Stimulated activated CD4-positive, alpha-beta T cell treated with anti-CD3 and anti-CD28 coated beads, Interleukin-1b, Interleukin-23, amount 100 ng/mL, for 48 hours (primary cell): Measurements from ENCODE around the gene DHRS13.

Experiments used
- DNase-seq: peaks from one replicate; pipeline ENCODE4 v3.0.0-alpha.2; 2020

Gene DHRS13

DNA sequence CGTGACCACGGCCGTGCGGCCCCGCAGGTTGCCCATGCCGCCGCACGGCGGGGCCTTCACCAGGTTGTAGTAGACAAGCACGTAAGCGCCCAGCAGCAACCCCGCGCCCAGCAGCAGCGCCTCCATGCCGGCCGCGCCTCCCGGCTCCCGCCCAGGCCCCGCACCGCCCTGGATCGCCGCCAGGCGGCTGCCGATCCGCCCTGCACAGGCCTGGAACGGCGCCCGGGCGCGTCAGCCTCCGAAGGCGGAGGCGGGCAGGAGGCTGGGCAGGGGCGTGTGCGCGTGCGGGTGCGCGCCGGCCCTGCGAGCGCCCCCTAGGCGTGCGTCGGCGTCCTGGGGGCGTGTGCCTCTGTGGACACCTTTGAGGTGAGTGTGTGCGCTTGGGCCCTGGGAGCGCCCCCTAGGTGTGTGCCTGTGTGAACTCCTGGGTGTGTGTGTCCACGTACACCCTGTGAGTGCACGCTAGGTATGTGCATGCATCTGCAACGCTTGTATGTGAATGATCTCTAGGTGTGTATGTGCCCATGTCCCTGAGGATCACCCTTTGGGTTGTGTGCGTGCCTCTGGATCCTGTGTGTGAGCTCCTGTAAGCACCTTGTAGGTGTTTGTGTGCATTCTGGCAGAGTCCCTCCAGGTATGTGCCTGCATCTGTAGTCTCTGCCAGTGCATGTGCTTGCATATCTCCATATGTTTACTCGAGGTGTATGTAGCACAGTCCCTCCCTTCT, at the start of gene DHRS13:
Gene DHRS13 (minus strand): TSS at position 261 of the 727 bp plus-strand sequence. CDS start 135 bp downstream, at position 126.
- DNase-seq = peak; percentile 93

DNA sequence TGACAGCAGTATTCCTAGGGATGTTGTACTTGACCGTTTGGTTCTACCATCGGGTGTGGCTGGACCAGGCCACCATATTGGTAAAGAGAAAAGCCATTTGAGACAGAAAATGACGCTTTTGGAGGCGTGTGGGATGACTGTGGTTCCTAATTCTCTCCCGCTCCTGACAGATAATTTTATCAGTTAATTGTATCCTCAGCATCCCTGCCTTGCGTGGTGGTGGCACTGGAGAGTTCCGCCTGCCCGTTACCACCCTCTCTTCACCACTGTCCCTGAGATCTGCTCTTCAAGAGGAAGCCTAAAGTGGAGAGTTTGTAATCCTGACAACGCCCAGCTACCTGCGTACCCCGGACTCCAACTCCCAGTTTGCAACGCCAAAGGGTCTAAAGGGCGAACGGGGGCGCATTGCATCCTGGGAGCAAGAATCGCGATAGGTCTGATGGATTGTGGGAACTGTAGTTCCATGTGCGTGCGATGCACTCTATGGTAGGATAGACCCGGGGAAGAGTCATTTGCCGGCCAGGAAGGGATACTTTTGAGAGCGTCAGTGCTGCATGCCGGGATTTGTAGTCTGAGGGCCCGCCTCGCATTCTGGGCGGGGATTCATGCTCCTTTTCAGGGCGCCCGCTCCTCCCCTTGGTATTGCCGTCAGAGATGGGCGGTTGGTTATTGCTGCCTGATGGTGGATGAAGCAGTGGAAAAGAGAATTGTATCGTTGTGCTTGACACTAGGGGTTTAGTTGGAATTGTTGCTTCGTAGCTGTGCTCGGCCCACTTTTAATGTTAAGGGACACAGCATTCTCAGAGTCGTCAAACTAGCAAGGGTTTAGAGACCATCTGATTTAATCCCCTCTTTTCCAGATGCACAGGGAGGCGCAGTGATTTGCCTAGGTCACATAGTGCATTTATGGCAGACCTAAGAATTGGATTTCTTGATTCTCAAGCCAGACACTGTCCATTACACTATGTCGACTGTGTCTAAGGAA, 49.4 kb upstream of the DHRS13 start:
- DNase-seq = peak; percentile 96

GRCh38 chr17:28951428-28951990, 48.6 kb upstream of the DHRS13 start, which contains the start of gene PHF12:
Gene PHF12 (minus strand): TSS chr17:28951518. CDS start chr17:28950960, 558 bp downstream.
- DNase-seq = peak; percentile 100

DNA sequence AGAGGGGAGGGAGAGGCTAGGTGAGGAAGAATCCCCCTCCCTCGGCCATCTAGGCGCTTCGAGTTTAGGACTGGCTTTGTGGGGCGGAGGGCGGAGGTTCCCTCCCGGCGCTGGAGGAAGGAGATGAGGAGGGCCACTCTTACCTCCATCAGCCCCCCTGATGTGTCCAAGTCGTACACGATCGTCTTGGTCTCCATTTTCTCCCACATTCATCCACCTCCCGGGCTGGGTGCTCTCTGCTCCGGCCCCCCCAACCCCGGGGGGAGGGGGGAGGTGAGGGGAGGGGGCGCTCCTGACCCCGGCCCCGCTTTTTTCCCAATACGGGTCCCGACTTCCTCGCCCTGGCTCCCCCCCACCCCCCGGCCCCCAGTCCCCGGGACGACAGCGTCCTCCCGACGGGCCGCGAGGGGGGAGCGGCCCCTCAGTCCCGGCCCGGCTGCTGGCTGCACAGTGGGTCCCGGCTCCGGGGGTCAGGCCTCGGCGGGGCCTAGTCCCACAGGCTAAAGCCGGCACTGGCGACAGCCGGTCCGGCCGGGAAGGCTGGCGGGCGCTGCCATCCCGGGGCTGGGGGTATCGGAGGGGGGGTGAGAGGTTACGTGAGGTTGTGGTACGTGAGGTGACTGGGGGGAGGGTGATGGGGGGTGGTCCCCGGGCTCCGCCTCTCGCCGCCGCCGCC, 48.0 kb upstream of the DHRS13 start:
- DNase-seq = peak; percentile 22

- peak; percentile 53 for DNase-seq
These were observed 47.3 kb upstream of the DHRS13 start for GRCh38 chr17:28950017-28950751.

- DNase-seq = peak; percentile 78
These were observed 46.5 kb upstream of the DHRS13 start for GRCh38 chr17:28949185-28950016.

DNA sequence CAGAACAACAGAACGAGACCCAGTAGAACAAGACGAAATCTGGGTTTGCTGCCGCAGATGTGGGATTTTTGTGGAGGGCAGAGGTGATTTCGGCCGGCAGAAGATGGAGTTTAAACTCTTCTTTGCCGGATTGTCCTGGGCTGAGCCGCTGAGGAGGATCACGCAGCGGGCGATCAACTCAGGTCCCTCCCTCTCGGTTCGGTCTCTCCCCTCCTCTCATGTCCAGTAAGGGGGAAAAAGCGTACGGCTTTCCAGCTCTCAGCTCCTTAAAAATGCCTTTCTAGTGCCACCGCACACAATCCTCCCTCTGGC, 46.0 kb upstream of the DHRS13 start:
- DNase-seq = no peak

DNA sequence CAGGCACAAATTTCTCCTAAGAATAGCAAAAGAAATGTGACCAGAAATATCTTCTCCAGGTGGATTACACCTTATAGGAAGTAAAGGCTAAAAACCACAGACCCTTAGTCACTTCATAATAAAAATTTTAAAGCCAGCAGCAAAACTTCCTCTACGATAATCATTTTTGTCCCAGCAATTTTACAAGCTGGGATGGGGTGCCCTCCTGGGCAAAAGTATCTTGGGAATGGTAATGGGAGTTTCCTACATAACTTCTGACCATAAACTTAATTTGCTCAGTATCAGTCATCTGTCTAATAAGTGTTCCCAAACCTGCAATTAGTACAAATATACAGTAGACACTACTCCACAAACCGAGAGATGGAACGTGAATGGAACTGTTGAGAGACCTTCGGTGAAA, 45.5 kb upstream of the DHRS13 start:
- no peak for DNase-seq

GRCh38 chr17:28947639-28948038, 44.8 kb upstream of the DHRS13 start:
- no peak for DNase-seq

DNA sequence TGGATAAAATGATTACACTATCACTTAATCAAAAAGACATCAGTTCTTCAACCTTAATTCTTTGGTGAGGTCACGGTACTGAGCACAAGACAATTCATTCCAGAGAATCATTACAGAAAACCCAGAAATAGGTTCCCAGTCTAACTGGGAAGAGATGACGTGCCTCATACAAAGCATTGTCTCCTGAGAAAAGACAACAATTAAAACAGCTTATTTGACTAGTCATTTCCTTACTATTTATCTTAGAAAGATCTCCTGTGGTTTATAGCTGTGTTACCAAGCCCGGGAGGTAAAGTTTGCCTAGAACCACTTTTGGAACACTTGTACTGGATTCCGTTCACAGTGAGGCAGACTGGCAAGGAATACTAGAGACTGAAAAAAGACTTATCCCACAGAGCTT, 43.4 kb upstream of the DHRS13 start:
- DNase-seq = no peak

DNA sequence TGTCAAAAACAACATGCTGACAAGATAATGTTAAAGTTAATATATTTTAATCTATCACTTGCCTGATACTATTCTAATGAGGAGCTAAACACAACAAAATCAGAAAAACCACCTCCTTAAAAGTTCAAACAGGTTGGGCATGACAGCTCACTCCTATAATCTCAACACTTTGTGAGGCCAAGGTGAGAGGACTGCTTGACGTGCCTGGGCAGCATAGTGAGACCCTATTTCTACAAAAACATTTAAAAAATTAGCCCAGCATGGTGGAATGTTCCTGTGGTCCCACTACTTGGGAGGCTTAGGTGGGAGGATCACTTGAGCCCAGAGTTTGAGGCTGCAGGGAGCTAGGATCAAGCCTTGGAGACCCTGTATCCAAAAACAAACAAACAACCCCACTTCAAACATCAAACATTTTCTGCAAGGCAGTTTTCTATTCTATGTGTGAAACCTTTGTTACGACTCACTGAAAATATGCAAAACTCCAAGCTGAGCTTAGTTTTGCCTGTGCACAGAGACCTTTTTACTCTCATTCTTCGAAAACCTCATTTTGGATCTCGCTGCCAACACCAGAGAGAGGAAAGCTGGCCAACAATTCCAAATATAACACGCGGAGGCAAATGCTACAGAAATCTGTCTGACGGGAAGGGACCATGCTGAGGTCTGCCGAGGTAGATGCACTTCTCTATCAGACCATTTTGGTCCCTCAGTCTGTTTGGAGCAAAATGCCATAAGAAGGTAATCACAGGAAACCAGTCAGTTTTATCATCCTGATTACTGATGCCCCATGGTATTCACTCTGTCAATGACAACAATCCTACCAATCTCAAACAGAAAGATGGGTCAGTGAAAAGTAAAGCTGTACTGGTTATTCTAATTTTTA, 42.2 kb upstream of the DHRS13 start:
- no peak for DNase-seq

DNA sequence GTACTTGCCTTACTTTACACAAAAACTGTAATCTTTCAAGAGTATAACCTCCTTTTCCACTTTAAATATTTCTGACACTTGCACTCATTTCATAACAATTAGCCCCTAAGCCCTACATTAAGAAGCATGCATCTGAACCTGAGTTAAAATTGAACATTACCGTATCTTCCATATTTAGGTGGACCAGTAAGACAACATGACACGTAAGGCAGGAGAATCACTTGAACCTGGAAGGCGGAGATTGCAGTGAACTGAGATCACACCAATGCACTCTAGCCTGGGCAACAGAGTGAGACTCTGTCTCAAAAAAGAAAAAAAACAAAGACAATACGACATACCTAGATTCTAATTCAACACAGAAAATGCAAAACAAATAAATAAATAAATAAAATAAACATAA, 41.5 kb upstream of the DHRS13 start:
- DNase-seq = no peak

DNA sequence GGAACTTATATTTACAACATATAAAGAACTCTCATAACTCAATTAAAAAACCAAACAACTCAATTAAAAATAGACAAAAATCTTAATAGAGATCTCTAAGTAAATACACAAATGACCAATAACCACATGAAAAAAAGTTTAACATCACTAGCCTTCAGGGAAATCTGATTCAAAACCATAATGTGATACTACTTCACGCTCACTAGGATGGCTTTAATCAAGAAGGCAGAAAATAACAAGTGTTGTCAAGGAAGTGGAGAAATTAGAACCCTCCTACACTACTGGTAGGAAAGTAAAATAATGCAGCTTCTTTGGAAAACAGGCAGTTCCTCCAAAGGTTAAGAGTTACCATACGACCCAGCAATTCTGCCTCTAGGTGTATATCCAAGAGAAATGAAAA, 40.0 kb upstream of the DHRS13 start:
- no peak for DNase-seq

GRCh38 chr17:28941251-28941650, 38.4 kb upstream of the DHRS13 start:
- DNase-seq = no peak

DNA sequence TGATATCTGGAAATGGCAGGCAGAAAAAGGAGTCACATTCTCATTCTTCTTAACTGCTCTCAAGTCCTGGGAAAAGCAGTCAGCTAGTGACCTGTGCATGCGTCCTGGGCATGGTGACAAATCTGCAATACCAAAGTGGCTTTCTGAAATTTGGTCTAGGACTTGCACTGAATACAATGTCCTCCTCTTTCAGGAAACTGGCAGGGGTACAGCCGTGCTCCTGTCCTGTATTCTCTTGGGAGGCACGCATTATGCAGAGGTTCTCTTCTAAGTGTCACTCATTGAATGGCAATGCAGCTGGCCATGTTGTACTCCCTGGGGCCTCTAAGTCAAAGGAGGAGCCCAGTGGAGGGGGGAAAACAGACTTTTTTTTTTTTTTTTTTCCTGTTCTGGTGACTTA, 37.8 kb upstream of the DHRS13 start:
- DNase-seq = no peak

DNA sequence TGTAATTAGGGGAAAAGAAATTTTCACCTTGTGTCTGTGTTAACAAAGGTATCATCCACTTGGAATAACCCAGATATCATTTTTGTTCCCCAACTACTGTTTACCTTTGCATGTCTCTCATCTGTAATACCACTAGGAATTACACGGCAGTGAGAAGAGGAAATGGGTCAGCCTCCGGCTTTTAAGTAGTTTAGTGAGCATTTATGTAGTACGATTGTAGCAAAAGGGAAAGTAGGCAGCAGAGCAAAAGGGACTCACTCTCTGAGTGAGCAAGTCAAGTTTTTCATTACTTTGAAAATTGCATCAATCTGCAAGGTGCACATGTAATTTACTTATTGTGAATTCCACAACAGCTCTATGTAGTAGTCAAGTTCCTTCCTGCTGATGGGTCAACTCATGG, 37.3 kb upstream of the DHRS13 start:
- DNase-seq = no peak

- DNase-seq = no peak
These were observed 35.7 kb upstream of the DHRS13 start for GRCh38 chr17:28938552-28938951.

DNA sequence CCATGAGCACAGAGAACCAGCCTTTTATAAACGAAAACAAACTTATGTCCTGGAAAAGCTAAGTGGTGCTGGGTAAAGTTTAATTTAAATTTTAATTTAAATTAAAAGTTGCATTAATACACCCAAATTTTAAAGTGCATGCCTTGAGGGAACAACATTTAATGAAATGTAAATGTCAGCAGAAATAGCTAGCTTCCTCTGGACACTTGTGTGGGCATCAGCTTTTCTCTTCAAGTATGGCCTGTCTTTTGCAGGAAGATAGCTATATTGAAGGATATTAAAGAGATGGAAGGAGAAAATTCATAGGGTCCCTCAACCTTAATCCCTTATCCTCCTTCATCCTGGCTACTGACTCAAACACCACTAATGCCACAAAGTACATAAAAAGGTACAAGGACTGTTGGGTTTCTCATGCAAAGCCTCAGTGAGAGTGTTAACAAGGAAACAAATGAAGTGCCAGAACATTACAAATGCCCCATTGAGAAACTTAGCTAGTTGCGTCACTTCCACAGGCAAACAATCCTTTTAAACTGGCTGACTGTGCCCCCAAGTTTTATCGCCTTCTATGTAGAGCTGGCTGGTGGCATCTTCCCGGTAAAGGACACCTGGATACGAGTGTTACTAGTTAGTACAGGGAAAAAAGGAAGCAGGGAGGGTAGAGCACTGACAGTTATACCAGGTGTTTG, 34.3 kb upstream of the DHRS13 start:
- DNase-seq = no peak

GRCh38 chr17:28935744-28936460, 33.0 kb upstream of the DHRS13 start:
- no peak for DNase-seq
